GM21619 (cell line): Measurements from ENCODE around the gene SPAG16.
"Not testable (repeated sequence)": the region's sequence is repeated elsewhere in the genome, so short reads cannot be mapped to it uniquely, and the experiment has no call there.

Source experiments
- ATAC-seq: cut with Tn5 transposase; IDR thresholded peaks from one replicate; pipeline ENCODE4 v1.9.1; 2021; ENCODE audit not compliant: unreplicated experiment

The SPAG16 gene

GRCh38 chr2:213271947-213272346 is 12.3 kb upstream of the SPAG16 start:
- no peak for ATAC-seq

GRCh38 chr2:213274143-213274542 is 10.1 kb upstream of the SPAG16 start:
- no peak for ATAC-seq

- no peak for ATAC-seq
Measured at GRCh38 chr2:213275265-213275664, 9.0 kb upstream of the SPAG16 start.

GRCh38 chr2:213277134-213277533 is 7.1 kb upstream of the SPAG16 start:
- ATAC-seq, result not testable (repeated sequence)

GRCh38 chr2:213279116-213279620 is 5.1 kb upstream of the SPAG16 start:
- ATAC-seq, result no peak

GRCh38 chr2:213279971-213280370 is 4.3 kb upstream of the SPAG16 start:
- ATAC-seq, result no peak

- no peak for ATAC-seq
Measured at GRCh38 chr2:213281156-213281555, 3.1 kb upstream of the SPAG16 start.

- no peak for ATAC-seq
Measured at GRCh38 chr2:213285404-213285803, 1.1 kb downstream of the SPAG16 start.

GRCh38 chr2:213286161-213286560 is 1.9 kb downstream of the SPAG16 start:
- no peak for ATAC-seq

- ATAC-seq, result no peak
Measured at GRCh38 chr2:213288913-213289700, 4.8 kb downstream of the SPAG16 start.

- no peak for ATAC-seq
Measured at GRCh38 chr2:213290501-213290900, 6.2 kb downstream of the SPAG16 start.

- ATAC-seq, result no peak
Measured at GRCh38 chr2:213296270-213296669, 12.0 kb downstream of the SPAG16 start.

- no peak for ATAC-seq
Measured at GRCh38 chr2:213306316-213306942, 22.2 kb downstream of the SPAG16 start.

GRCh38 chr2:213315168-213315876 is 31.1 kb downstream of the SPAG16 start:
- ATAC-seq, result no peak

GRCh38 chr2:213316001-213316735 is 31.9 kb downstream of the SPAG16 start:
- no peak for ATAC-seq

GRCh38 chr2:213317929-213318328 is 33.7 kb downstream of the SPAG16 start:
- ATAC-seq, result no peak

- ATAC-seq, result no peak
Measured at GRCh38 chr2:213320604-213321003, 36.3 kb downstream of the SPAG16 start.

GRCh38 chr2:213336253-213336770 is 52.0 kb downstream of the SPAG16 start:
- ATAC-seq, result no peak

- no peak for ATAC-seq
Measured at GRCh38 chr2:213353419-213353818, 69.2 kb downstream of the SPAG16 start.

- ATAC-seq, result no peak
Measured at GRCh38 chr2:213376644-213377043, 92.4 kb downstream of the SPAG16 start.

GRCh38 chr2:213407027-213407426 is 122.8 kb downstream of the SPAG16 start:
- not testable (repeated sequence) for ATAC-seq
